Retinal pigment epithelial cell (primary cell): ENCODE results near the gene CD81.

Experiments
- DNase-seq: peaks from one replicate; pipeline ENCODE4 v3.0.0-alpha.2; 2010; ENCODE audit warnings: low read depth
- H3K4me3 ChIP-seq: 2 replicates; pipeline ENCODE4 v1.5.1; 2011; ENCODE audit warnings: mild to moderate bottlenecking, low read length, control low read depth, moderate library complexity
- CTCF ChIP-seq: conservative IDR thresholded peaks from 2 replicates; pipeline ENCODE4 v1.5.1; 2011; ENCODE audit warnings: low read depth, low read length, control low read depth, inconsistent platforms

CD81 gene

GRCh38 chr11:2420502-2421225 lies 43.6 kb downstream of the CD81 start:
- DNase-seq, result no peak
- peak; percentile 88 for TF ChIP-seq CTCF
- no peak overlapping the region for H3K4me3 ChIP-seq

GRCh38 chr11:2421226-2421994 lies 44.3 kb downstream of the CD81 start:
- DNase-seq, result no peak
- no peak overlapping the region for H3K4me3 ChIP-seq
- TF ChIP-seq CTCF, result no peak

- H3K4me3 ChIP-seq, result no peak overlapping the region
- no peak for TF ChIP-seq CTCF
- DNase-seq, result no peak
Measured at GRCh38 chr11:2421996-2422395, 44.9 kb downstream of the CD81 start.

- no peak for DNase-seq
- no peak overlapping the region for H3K4me3 ChIP-seq
- no peak for TF ChIP-seq CTCF
Measured at GRCh38 chr11:2422461-2423156, 45.5 kb downstream of the CD81 start.

GRCh38 chr11:2423157-2424025 lies 46.3 kb downstream of the CD81 start:
- TF ChIP-seq CTCF, result no peak
- no peak for DNase-seq
- no peak overlapping the region for H3K4me3 ChIP-seq

- DNase-seq, result no peak
- no peak for TF ChIP-seq CTCF
- H3K4me3 ChIP-seq, result no peak overlapping the region
Measured at GRCh38 chr11:2424811-2425495, 47.8 kb downstream of the CD81 start.
